NOMO-1 treated with DMSO at 0.1 percent for 48 hours (cell line): ENCODE results near the gene GABRR3.

ENCODE experiments used
- DNase-seq: peaks from one replicate; lab custom pipeline; 2025; ENCODE audit not compliant: unreplicated experiment; lab: John Stamatoyannopoulos, UW

GABRR3 gene

DNA sequence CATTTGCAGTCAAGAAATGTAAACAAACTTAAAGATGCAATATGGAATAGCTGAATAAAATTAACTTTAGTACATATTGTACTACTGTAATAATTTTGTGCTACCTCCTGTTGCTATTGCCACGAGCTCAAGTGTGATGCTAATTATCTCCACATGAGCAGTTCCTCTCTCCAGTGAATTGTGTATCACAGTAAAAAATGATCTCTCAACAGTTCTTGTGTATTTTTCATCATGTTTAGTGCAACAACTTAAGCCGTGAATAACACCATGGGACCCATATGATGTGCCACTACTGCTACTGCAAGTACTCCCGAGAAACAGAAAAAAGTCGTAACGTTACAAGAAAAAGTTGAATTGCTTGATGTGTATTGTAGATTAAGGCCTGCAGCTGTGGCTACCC is 75.2 kb downstream of the GABRR3 start:
- no peak for DNase-seq

DNA sequence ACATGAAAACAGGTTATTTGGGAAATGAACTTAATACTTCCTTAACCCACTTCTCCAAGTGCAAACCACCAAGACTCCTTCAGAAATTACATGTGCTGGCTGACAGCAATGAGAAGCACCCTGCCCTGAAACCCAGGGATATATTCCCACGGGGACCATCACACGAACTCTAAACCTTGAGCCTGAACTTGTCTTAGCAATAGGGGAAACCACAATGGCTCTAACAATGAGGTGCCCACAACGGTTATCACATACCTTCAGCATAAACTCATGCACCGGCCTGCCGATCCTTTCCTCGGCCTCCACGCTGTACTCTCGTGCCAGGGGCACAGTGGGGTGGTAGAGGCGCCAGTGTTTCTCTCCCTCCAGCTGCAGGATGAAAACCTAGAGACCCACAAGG is 76.3 kb downstream of the GABRR3 start:
- no peak for DNase-seq

DNA sequence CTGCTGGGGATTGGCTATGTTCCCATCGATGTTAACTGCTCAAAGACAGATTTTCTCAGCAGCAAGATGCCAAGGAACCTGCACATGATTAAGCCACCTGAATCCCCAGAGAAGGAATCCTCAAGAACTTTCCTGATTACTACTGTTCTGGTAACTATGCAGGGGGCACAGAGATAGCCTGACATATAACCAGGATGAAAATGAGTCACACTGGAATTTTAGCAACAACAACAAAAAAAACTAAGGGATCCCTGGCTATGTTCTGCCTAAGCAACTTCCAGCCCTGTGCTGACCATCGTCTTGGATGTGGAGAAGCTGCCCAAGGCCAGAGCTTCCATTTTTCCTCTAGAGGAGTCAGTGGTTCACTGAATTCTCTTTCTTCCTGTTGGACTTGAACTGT is 76.7 kb downstream of the GABRR3 start:
- DNase-seq: no peak

- DNase-seq: no peak
Measured at GRCh38 chr3:97957617-97958311, 77.4 kb downstream of the GABRR3 start.

DNA sequence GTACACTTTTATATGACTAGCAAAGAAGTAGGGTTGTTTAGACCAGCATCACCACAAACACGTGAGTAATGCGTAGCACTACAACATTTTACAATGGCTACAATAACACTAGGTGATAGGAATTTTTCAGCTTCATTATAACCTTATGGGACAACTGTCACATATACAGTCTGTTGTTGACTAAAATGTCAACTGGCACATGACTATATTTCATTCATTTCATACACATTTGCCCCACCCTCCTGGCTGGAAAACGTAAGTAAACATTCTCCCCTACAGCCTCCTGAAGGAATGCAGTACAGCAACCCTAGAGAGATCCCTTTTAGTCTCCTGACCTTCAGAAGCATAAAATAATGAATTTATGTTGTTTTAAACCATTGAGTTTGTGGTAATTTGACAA is 79.1 kb downstream of the GABRR3 start:
- no peak for DNase-seq

DNA sequence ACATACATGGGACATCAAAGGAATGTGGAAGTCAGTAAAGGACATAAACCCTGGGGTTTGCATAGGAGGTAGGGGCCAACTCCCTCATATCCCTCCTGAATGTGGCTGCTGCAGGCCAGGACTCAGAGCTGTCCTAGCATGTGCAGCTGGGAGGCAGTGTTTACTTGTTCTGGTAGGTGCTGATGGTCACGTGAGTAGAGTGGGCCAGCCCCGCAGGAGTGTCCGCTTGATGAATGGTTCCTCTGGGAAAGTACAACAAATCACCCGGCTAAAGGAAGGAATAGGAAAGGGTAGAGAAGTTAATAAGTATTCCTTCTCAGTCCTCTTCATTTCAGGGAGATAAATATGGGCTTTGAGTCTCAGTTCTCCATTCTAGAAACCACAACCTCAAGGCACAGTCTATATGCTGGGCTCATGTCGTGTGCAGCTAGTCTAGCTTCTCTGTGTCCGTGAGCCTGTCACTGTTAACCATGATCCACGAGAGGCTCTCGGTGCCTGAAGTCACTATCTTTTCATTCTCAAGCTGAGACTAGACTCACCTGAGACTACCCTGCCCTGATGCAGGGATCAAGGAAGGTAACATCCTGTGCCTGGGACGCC is 80.8 kb downstream of the GABRR3 start:
- peak; percentile 41 for DNase-seq

DNA sequence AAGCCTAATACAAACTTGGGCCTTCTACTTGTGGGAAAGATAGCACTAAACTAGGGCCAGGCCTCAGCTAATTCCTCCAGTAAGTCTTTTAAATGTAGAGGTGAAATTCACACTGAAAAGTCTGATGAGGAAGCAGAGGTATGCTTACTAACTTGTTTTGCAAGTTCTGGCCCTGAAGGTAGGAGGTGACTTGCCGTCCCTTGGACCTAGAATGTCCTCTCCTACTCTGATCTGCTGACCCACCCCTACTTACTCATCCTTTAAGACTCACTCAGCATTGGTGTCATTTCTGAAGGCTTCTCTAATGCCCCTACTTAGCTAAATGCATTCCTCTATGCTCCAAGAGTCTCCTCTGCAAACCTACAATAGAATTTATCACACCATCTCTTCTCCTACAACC is 82.2 kb downstream of the GABRR3 start:
- DNase-seq: no peak

GRCh38 chr3:97952280-97952679 is 82.8 kb downstream of the GABRR3 start:
- no peak for DNase-seq

- DNase-seq: no peak
Measured at GRCh38 chr3:97950360-97950759, 84.8 kb downstream of the GABRR3 start.

DNA sequence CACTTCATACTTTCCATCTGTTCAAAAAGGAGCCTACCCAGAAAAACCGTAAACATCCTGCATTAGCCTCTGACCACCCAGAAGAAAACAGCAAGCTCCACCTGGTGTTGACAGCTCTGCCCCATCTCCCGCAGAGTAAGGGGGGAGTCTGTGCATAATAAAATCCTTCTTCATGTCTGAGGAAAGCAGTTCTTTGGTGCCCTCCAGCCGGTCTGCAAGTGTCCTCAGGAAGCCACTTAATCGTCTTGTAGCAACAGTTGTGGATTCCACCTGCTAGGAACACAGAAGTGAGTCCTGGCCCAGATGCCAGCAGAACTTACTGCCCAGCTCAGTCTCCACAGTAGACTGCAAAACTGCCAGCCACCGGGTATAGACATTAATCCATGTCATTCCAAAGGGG is 85.4 kb downstream of the GABRR3 start:
- DNase-seq: no peak

DNA sequence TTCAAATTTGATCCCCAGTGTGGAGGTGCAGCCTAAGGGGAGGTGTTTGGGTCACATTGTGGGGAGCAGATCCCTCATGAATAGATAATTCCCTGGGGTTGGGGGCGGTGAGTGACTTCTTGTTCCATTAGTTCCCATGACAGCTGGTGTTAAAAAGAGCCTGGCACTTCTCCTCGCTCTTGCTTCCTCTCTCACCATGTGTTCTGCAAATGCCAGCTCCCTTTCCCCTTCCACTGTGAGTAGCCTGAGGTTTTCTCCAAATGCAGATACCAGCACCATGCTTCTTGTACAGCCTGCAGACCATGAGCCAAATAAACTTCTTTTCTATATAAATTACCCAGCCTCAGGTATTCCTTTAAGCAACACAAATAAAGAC is 86.0 kb downstream of the GABRR3 start:
- DNase-seq: no peak

DNA sequence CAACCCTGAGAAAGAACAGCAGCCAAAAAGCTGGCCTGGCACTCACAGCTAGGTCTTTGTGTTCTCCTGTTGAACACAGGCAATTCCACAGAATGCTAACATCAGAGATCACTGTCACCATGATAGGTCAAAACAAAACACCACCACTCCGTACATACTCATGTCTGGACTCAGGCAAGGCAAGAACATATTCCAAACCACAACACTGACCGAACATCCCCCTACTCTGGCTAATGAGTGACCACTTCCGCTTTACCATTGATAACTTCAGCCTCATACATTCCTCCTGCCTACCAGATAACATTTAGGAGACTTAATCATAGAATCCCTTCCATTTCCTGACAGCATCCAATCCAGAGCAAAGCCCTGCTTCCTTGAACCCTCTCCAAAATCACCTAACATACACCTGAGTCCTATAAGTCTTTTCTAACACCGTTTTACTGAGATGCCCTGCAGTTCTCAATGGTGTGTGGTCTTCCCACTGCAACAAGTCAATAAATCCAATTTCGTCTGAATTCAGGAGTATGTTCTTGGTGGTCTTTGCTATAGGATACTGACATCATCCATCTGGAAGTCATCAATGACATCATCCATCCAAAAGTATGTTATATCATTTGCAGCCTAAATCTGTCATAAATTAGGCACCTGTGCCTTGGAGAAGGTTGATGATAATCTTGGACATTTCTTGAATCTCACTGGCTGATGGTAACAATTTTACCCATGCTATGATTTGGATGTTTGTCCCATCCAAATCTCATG is 86.6 kb downstream of the GABRR3 start:
- no peak for DNase-seq

DNA sequence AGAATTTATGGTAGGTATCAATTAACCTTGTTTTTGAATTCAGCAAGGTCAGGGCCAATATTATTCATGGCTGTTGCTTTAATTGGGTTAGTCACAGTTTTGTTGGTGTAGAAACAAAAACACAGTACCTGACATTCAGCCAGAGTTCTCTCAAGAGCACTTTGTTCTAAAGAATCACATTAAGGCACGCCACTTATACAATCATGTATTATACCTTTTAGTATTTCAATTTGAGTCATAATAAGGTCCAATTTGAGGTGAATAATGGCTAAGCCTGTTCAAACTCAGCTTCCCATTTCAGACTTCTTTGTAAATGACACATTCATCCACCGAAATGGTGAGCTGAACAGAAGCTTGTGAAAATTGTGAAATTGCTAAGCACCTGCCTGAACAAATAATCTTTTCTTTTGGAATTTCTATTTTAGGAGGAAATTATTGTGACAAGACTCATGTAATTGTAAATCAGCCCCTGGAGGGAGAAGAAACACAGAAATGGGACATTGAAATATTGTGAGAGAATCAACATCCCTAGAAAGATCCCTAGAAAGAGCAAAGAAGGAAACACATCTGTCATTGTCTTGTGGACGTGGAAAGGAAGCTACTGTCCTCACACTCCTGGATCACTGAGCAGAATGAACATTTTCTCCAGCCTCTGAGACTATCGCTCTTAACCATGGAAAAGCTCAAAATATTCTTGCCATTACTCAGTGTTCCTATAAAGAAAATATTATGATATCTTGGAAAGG is 92.1 kb downstream of the GABRR3 start:
- no peak for DNase-seq

DNA sequence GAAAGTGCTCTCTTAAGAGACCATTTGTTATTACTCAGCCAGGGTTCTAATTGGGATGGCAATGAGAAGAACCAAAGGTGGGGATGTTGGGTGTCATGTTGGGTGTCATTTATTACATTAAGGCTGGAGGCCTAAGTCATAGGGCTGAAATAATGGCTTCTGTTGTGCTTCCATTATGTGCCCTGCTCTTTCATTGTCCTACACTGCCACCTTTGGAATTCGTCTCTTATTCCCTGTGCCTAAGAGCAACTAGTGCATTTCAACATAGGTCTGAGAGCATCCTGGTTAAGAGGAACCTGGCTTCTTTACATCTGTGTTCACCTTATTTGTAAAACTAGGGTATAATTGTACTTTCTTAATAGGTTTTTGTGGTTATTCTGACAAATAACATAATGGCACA is 95.1 kb downstream of the GABRR3 start:
- peak; percentile 27 for DNase-seq

- DNase-seq: no peak
Measured at GRCh38 chr3:97939401-97939800, 95.7 kb downstream of the GABRR3 start.

DNA sequence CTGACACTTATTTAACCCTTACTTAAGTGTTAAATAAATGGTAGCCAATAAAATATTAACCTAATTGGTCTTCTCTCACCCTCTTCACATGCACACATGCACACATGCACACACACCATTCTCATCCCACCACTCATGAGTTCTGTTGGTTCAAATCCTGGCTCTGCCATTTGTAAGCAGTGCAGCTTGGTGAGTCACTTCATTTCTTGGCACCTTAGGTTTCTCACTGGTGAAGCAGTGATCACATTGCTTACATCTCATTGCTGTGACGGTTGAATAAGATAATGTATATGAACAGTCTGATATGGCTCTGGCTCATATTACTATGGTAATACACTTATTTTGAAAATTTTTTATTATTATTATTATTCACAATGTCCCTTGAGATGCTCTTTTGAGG is 96.7 kb downstream of the GABRR3 start:
- no peak for DNase-seq

GRCh38 chr3:97937205-97937604 is 97.9 kb downstream of the GABRR3 start:
- DNase-seq: no peak

GRCh38 chr3:97935842-97936241 is 99.3 kb downstream of the GABRR3 start:
- DNase-seq: no peak
